ENCODE measurements around the gene PARVA.

- TF ChIP-seq, protein P1, sequence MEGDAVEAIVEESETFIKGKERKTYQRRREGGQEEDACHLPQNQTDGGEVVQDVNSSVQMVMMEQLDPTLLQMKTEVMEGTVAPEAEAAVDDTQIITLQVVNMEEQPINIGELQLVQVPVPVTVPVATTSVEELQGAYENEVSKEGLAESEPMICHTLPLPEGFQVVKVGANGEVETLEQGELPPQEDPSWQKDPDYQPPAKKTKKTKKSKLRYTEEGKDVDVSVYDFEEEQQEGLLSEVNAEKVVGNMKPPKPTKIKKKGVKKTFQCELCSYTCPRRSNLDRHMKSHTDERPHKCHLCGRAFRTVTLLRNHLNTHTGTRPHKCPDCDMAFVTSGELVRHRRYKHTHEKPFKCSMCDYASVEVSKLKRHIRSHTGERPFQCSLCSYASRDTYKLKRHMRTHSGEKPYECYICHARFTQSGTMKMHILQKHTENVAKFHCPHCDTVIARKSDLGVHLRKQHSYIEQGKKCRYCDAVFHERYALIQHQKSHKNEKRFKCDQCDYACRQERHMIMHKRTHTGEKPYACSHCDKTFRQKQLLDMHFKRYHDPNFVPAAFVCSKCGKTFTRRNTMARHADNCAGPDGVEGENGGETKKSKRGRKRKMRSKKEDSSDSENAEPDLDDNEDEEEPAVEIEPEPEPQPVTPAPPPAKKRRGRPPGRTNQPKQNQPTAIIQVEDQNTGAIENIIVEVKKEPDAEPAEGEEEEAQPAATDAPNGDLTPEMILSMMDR (IDR thresholded peaks at IDR 0.05) = no peak
- TF ChIP-seq POLR2A (IDR thresholded peaks at IDR 0.05) = no peak
Observed at GRCh38 chr11:12420040-12420439, 42.7 kb downstream of the PARVA start.

Measured in thyroid gland (tissue), 4 donors.